Ishikawa (cell line): Measurements from ENCODE around the gene SUCNR1.

Experiments
- CEBPB ChIP-seq: IDR thresholded peaks from 2 replicates; pipeline ENCODE4 v1.6.1; 2012
- EGR1 ChIP-seq: IDR thresholded peaks from 2 replicates; pipeline ENCODE4 v1.6.1; 2012
- EP300 ChIP-seq: IDR thresholded peaks from 2 replicates; pipeline ENCODE4 v1.6.1; 2012; ENCODE audit warnings: borderline replicate concordance
- FOXM1 ChIP-seq: IDR thresholded peaks from 2 replicates; pipeline ENCODE4 v1.6.1; 2012; ENCODE audit warnings: low read depth, borderline replicate concordance
- NFIC ChIP-seq: IDR thresholded peaks from 2 replicates; pipeline ENCODE4 v1.6.1; 2012
- RAD21 ChIP-seq: IDR thresholded peaks from 2 replicates; pipeline ENCODE4 v1.6.1; 2012; ENCODE audit warnings: low read depth
- TAF1 ChIP-seq: IDR thresholded peaks from 2 replicates; pipeline ENCODE4 v1.6.1; 2012; ENCODE audit warnings: low read depth, mild to moderate bottlenecking
- TCF12 ChIP-seq: IDR thresholded peaks from 2 replicates; pipeline ENCODE4 v1.6.1; 2012; ENCODE audit warnings: low read depth
- YY1 ChIP-seq: IDR thresholded peaks from 2 replicates; pipeline ENCODE4 v1.6.1; 2012; ENCODE audit warnings: low read depth
- ZBTB7A ChIP-seq: IDR thresholded peaks from 2 replicates; pipeline ENCODE4 v1.6.1; 2012; ENCODE audit warnings: low read depth
- TF ChIP-seq, protein P1 (sequence below): IDR thresholded peaks from 2 replicates; pipeline ENCODE4 v1.6.1; 2012; ENCODE audit warnings: low read depth, mild to moderate bottlenecking
- TF ChIP-seq, protein P2 (sequence below): IDR thresholded peaks from 2 replicates; pipeline ENCODE4 v1.6.1; 2012
- TF ChIP-seq, protein P3 (sequence below): IDR thresholded peaks from 2 replicates; pipeline ENCODE4 v1.6.1; 2012

DNA sequence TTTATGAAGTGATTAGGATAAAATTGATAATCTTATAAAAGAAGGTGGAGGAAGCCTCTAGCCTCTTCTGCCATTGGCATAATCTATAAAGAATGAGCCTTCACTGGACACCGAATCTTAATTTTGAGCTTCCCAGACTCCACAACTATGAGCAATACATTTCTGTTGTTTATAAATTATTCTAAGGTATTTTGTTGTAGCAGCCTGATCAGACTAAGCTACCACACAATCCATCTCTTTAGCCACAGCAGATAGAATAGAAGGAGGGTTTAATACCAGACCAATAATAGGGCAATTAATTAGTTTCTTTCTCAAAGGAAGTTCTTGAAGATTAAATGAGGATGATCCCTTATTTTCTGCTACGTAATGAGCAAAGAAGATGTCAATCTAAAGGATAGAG is 33.3 kb downstream of the SUCNR1 start:
- TF ChIP-seq, protein P1, sequence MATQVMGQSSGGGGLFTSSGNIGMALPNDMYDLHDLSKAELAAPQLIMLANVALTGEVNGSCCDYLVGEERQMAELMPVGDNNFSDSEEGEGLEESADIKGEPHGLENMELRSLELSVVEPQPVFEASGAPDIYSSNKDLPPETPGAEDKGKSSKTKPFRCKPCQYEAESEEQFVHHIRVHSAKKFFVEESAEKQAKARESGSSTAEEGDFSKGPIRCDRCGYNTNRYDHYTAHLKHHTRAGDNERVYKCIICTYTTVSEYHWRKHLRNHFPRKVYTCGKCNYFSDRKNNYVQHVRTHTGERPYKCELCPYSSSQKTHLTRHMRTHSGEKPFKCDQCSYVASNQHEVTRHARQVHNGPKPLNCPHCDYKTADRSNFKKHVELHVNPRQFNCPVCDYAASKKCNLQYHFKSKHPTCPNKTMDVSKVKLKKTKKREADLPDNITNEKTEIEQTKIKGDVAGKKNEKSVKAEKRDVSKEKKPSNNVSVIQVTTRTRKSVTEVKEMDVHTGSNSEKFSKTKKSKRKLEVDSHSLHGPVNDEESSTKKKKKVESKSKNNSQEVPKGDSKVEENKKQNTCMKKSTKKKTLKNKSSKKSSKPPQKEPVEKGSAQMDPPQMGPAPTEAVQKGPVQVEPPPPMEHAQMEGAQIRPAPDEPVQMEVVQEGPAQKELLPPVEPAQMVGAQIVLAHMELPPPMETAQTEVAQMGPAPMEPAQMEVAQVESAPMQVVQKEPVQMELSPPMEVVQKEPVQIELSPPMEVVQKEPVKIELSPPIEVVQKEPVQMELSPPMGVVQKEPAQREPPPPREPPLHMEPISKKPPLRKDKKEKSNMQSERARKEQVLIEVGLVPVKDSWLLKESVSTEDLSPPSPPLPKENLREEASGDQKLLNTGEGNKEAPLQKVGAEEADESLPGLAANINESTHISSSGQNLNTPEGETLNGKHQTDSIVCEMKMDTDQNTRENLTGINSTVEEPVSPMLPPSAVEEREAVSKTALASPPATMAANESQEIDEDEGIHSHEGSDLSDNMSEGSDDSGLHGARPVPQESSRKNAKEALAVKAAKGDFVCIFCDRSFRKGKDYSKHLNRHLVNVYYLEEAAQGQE, result no peak
- no peak for TF ChIP-seq EP300
- no peak for TF ChIP-seq YY1
- no peak for TF ChIP-seq ZBTB7A
- no peak for TF ChIP-seq EGR1
- no peak for TF ChIP-seq TAF1
- TF ChIP-seq CEBPB, result no peak
- TF ChIP-seq RAD21, result no peak
- TF ChIP-seq NFIC, result no peak
- TF ChIP-seq, protein P2, sequence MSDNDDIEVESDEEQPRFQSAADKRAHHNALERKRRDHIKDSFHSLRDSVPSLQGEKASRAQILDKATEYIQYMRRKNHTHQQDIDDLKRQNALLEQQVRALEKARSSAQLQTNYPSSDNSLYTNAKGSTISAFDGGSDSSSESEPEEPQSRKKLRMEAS, result no peak
- TF ChIP-seq, protein P3, sequence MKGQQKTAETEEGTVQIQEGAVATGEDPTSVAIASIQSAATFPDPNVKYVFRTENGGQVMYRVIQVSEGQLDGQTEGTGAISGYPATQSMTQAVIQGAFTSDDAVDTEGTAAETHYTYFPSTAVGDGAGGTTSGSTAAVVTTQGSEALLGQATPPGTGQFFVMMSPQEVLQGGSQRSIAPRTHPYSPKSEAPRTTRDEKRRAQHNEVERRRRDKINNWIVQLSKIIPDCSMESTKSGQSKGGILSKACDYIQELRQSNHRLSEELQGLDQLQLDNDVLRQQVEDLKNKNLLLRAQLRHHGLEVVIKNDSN, result no peak
- TF ChIP-seq TCF12, result no peak
- no peak for TF ChIP-seq FOXM1
